Measurements from ENCODE around the gene OR6C70.

- no peak for TF ChIP-seq SMC3 (IDR thresholded peaks at IDR 0.05)
- no peak for TF ChIP-seq CTCF (IDR thresholded peaks at IDR 0.05)
- no peak for TF ChIP-seq POLR2AphosphoS2 (conservative IDR thresholded peaks at IDR 0.05; ENCODE audit: low read length)
- TF ChIP-seq RFX5 (IDR thresholded peaks at IDR 0.05): no peak
- no peak for TF ChIP-seq EHF (CRISPR knock-in tag; IDR thresholded peaks at IDR 0.05)
- TF ChIP-seq HDAC2 (IDR thresholded peaks at IDR 0.05): no peak
- no peak for TF ChIP-seq POLR2A (IDR thresholded peaks at IDR 0.05; ENCODE audit: low read length)
Measured at GRCh38 chr12:55420307-55420962, 49.5 kb downstream of the OR6C70 start.

Measured in A549 (cell line).